Breast epithelium (tissue), 3 donors: ENCODE measurements around the gene SCT.

Experiments used
- POLR2A ChIP-seq: fragments of 450-650 bp; IDR thresholded peaks from one replicate; pipeline ENCODE4 v1.6.1; 2016; ENCODE audit warnings: antibody characterized with exemption, mild to moderate bottlenecking, moderate library complexity
- POLR2AphosphoS5 ChIP-seq, 3 donors: sonication (generic); formaldehyde crosslinking; IDR thresholded peaks; one replicate each; pipeline ENCODE4 v1.6.1; 2017; ENCODE audit warnings: antibody characterized with exemption in 3 of 3
- TF ChIP-seq, protein P1 (sequence below), 3 donors: fragments of 450-650 bp; IDR thresholded peaks; one replicate each; pipeline ENCODE4 v1.5.1; 2016 to 2017; ENCODE audit warnings: antibody characterized with exemption in 3 of 3, mild to moderate bottlenecking in 3 of 3, moderate library complexity in 3 of 3

DNA sequence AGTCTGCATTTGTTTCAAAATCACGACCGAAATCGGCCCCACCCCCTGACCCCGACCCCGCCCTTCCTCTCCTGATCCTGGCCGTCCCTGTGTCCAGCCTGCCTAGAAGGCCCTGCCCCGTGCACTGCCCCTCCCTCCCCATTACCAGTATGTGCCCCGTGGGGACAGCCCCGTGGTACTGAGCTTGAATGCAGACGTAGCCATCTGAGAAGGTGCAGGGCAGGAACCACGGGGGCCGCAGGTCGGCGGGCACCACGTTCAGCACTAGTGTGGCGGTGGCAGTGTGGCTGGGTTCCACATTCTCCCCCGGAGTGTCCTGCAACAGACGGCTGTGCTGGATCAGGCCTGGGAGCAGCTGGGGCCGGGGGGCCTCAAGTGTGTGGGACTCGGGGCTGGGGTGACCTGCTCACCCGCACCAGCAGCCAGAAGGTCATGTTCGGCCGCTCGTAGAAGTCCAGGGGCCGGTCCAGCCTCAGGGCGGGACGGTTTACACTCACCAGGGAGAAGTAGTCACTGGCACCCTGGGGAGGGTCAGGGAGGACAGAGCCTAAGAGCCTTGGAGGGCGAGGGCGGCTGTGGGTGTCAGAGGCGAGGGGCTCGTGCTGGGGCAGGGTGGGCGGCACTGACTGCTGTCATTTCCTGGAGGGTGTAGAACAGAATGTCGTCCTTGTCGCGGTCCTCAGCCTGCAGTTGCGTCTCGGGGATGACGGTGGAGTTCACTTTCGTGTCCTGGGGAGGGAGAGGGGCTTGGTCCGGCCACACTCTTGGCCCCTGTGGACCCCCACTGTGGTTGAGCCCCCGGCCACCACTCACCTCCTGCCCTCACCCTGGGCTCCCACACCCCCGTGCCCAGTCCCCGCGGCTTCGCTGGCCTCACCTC, 5.8 kb downstream of the SCT start:
- TF ChIP-seq, protein P1, sequence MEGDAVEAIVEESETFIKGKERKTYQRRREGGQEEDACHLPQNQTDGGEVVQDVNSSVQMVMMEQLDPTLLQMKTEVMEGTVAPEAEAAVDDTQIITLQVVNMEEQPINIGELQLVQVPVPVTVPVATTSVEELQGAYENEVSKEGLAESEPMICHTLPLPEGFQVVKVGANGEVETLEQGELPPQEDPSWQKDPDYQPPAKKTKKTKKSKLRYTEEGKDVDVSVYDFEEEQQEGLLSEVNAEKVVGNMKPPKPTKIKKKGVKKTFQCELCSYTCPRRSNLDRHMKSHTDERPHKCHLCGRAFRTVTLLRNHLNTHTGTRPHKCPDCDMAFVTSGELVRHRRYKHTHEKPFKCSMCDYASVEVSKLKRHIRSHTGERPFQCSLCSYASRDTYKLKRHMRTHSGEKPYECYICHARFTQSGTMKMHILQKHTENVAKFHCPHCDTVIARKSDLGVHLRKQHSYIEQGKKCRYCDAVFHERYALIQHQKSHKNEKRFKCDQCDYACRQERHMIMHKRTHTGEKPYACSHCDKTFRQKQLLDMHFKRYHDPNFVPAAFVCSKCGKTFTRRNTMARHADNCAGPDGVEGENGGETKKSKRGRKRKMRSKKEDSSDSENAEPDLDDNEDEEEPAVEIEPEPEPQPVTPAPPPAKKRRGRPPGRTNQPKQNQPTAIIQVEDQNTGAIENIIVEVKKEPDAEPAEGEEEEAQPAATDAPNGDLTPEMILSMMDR (IDR thresholded peaks at IDR 0.05) = no peak
- TF ChIP-seq POLR2A = no peak
- no peak for TF ChIP-seq POLR2AphosphoS5 (IDR thresholded peaks at IDR 0.05)
